Endodermal cell (in vitro differentiated cells): ENCODE data around the gene BACH2. TPM values are rescaled to one million over a fixed set of nuclear protein-coding genes. Genes with fewer than 3 reads are reported as not detected.

ENCODE experiments used
- DNase-seq: peaks from one replicate; pipeline ENCODE4 v3.0.0-alpha.2; 2017
- H3K27ac ChIP-seq: 2 replicates; pipeline ENCODE4 v1.5.1; 2013; ENCODE audit warnings: mild to moderate bottlenecking, low read depth, low read length, moderate library complexity
- H3K27me3 ChIP-seq: 2 replicates; pipeline ENCODE4 v1.6.1; 2013; ENCODE audit warnings: mild to moderate bottlenecking, low read length, moderate library complexity; ENCODE audit not compliant: insufficient read depth, control insufficient read depth, poor library complexity, severe bottlenecking
- H3K36me3 ChIP-seq: 2 replicates; pipeline ENCODE4 v1.7.0; 2013; ENCODE audit warnings: mild to moderate bottlenecking, low read length, moderate library complexity; ENCODE audit not compliant: control insufficient read depth, insufficient read depth
- H3K4me1 ChIP-seq: one replicate; pipeline ENCODE4 v1.7.0; 2013; ENCODE audit warnings: low read length; ENCODE audit not compliant: control insufficient read depth, insufficient read depth
- H3K4me3 ChIP-seq: 2 replicates; pipeline ENCODE4 v1.5.1; 2013; ENCODE audit warnings: mild to moderate bottlenecking, low read length, moderate library complexity
- H3K9ac ChIP-seq: 2 replicates; pipeline ENCODE4 v1.6.1; 2013; ENCODE audit warnings: mild to moderate bottlenecking, low read length, moderate library complexity; ENCODE audit not compliant: poor library complexity, severe bottlenecking; ENCODE audit errors: extremely low read depth
- H3K9me3 ChIP-seq: 2 replicates; pipeline ENCODE4 v1.6.1; 2013; ENCODE audit warnings: mild to moderate bottlenecking, low read length, moderate library complexity; ENCODE audit not compliant: control insufficient read depth
- H3K27ac Mint-ChIP-seq: 2 replicates; pipeline ENCODE4 v1.8.0; 2020; ENCODE audit warnings: mixed read lengths
- H3K27me3 Mint-ChIP-seq: 2 replicates; pipeline ENCODE4 v1.8.0; 2021; ENCODE audit warnings: mild to moderate bottlenecking, mixed read lengths; ENCODE audit not compliant: insufficient read depth
- H3K36me3 Mint-ChIP-seq: 2 replicates; pipeline ENCODE4 v1.8.0; 2020; ENCODE audit warnings: low read depth, mixed read lengths
- H3K4me1 Mint-ChIP-seq: 2 replicates; pipeline ENCODE4 v1.8.0; 2020; ENCODE audit warnings: mixed read lengths
- H3K4me3 Mint-ChIP-seq: 2 replicates; pipeline ENCODE4 v1.8.0; 2020; ENCODE audit warnings: mild to moderate bottlenecking, moderate library complexity, mixed read lengths
- H3K9me3 Mint-ChIP-seq: 2 replicates; pipeline ENCODE4 v1.8.0; 2020; ENCODE audit warnings: mild to moderate bottlenecking, mixed read lengths
- CTCF ChIP-seq: fragments of 200-600 bp; sonication (generic); conservative IDR thresholded peaks from 2 replicates; pipeline ENCODE4 v1.5.0; 2021; ENCODE audit warnings: antibody characterized with exemption, mild to moderate bottlenecking
- WGBS, 2 experiments: methylation state at CpG; one replicate each; pipeline versions ENCODE4 v1.1.5 to v1.1.7; 2013; ENCODE audit warnings: missing lambda C conversion rate in 2 of 2, mixed read lengths in 1 of 2; ENCODE audit not compliant: insufficient coverage in 1 of 2, insufficient read length in 1 of 2; 5-methylcytosine and 5-hydroxymethylcytosine counted together
- total RNA-seq, 2 donors: library from RNA; stranded (reverse); fragmentation: NEBNext Ultra II Directional in 1 of 2; extraction: Animal tissue kit (Norgen Biotek cat#: 25700) in 1 of 2; gene quantifications; 2 replicates in 1 of 2; 3 replicates in 1 of 2; pipeline ENCODE4 v1.2.1, GENCODE V29; 2021

BACH2 gene
- total RNA-seq, 2 donors from 2014 or later = 11.0 to 22.3 TPM

GRCh38 chr6:89927791-89928550 lies 368.7 kb downstream of the BACH2 start:
- no peak for TF ChIP-seq CTCF
- Mint-ChIP-seq H3K27ac (no peak overlapping the region), H3K27me3 (no peaks in the 10 kb centered on the region), H3K9me3 (no peaks in the 10 kb centered on the region), H3K4me3 (no peak overlapping the region), H3K4me1 (peaks cover 11% of the 10 kb centered on the region), H3K36me3 (peaks cover 17% of the 10 kb centered on the region)
- no peaks in the 10 kb centered on the region for H3K27me3 ChIP-seq
- no peak overlapping the region for H3K9ac ChIP-seq
- H3K4me3 ChIP-seq = no peak overlapping the region
- H3K27ac ChIP-seq = no peak overlapping the region
- no peaks in the 10 kb centered on the region for H3K9me3 ChIP-seq
- H3K4me1 ChIP-seq = no peaks in the 10 kb centered on the region
- no peak for DNase-seq
- peaks cover 11% of the 10 kb centered on the region for H3K36me3 ChIP-seq
- WGBS, 2 experiments = 77 to 84% methylated on average over 5 to 6 of the region's 6 CpGs

GRCh38 chr6:89927264-89927663 lies 369.4 kb downstream of the BACH2 start:
- Mint-ChIP-seq H3K27me3 (no peaks in the 10 kb centered on the region), H3K27ac (no peak overlapping the region), H3K9me3 (no peaks in the 10 kb centered on the region), H3K4me3 (no peak overlapping the region), H3K36me3 (peaks cover 11% of the 10 kb centered on the region), H3K4me1 (peaks cover 11% of the 10 kb centered on the region)
- Histone ChIP-seq H3K9ac (no peak overlapping the region), H3K27me3 (no peaks in the 10 kb centered on the region), H3K4me1 (no peaks in the 10 kb centered on the region), H3K36me3 (peaks cover 11% of the 10 kb centered on the region), H3K9me3 (no peaks in the 10 kb centered on the region), H3K4me3 (no peak overlapping the region), H3K27ac (no peak overlapping the region)
- DNase-seq = no peak
- no peak for TF ChIP-seq CTCF
- WGBS, 2 experiments = 95% methylated on average over 5 of the region's 5 CpGs

- no peak overlapping the region for H3K9ac ChIP-seq
- H3K36me3 ChIP-seq = no peaks in the 10 kb centered on the region
- Mint-ChIP-seq H3K36me3 (peaks cover 4% of the 10 kb centered on the region), H3K27ac (no peak overlapping the region), H3K4me3 (no peak overlapping the region), H3K9me3 (no peaks in the 10 kb centered on the region), H3K4me1 (peaks cover 11% of the 10 kb centered on the region), H3K27me3 (no peaks in the 10 kb centered on the region)
- no peak overlapping the region for H3K27ac ChIP-seq
- no peak for DNase-seq
- no peaks in the 10 kb centered on the region for H3K4me1 ChIP-seq
- no peak for TF ChIP-seq CTCF
- no peaks in the 10 kb centered on the region for H3K27me3 ChIP-seq
- no peaks in the 10 kb centered on the region for H3K9me3 ChIP-seq
- WGBS, 2 experiments = 85 to 95% methylated on average over 2 of the region's 2 CpGs
- no peak overlapping the region for H3K4me3 ChIP-seq
Observed at GRCh38 chr6:89925826-89926225, 370.8 kb downstream of the BACH2 start.
